ENCODE results near the gene FAM234A. TPM values are rescaled to one million over a fixed set of nuclear protein-coding genes. Genes with fewer than 3 reads are reported as not detected.

Gene FAM234A
- total and polyA plus RNA-seq, 8 donors, result 13.1 to 87.2 (median 35.1) TPM

- no peaks in the 10 kb centered on the region for H3K9me3 ChIP-seq
- TF ChIP-seq, protein P1, sequence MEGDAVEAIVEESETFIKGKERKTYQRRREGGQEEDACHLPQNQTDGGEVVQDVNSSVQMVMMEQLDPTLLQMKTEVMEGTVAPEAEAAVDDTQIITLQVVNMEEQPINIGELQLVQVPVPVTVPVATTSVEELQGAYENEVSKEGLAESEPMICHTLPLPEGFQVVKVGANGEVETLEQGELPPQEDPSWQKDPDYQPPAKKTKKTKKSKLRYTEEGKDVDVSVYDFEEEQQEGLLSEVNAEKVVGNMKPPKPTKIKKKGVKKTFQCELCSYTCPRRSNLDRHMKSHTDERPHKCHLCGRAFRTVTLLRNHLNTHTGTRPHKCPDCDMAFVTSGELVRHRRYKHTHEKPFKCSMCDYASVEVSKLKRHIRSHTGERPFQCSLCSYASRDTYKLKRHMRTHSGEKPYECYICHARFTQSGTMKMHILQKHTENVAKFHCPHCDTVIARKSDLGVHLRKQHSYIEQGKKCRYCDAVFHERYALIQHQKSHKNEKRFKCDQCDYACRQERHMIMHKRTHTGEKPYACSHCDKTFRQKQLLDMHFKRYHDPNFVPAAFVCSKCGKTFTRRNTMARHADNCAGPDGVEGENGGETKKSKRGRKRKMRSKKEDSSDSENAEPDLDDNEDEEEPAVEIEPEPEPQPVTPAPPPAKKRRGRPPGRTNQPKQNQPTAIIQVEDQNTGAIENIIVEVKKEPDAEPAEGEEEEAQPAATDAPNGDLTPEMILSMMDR (IDR thresholded peaks at IDR 0.05), result peak in 4 of 7 experiments; percentile 21 to 40 (median 29)
- no peak for TF ChIP-seq POLR2AphosphoS5 (IDR thresholded peaks at IDR 0.05)
- H3K27me3 ChIP-seq, result peaks cover 0 to 8% (median under 1%) of the 10 kb centered on the region in 3 donors
- no peak overlapping the region for H3K4me3 ChIP-seq
- peak; percentile 60 to 62 for DNase-seq
- peaks cover 30 to 70% (median 59%) of the 10 kb centered on the region in 4 donors for H3K36me3 ChIP-seq
- 32 to 64% (median 46%) methylated on average over 14 to 16 of the region's 16 CpGs for WGBS, 5 donors
- peak overlapping the region in 3 of 5 donors; percentile 3 to 38 (median 15) for H3K27ac ChIP-seq
- H3K4me1 ChIP-seq, result peaks cover 0 to 35% (median 10%) of the 10 kb centered on the region in 4 donors
- intact Hi-C loops (cut with DNase I; ENCODE audit: low total_unique reads), result no loop called here
Observed at GRCh38 chr16:287298-287811, 52.7 kb downstream of the FAM234A start.

DNA sequence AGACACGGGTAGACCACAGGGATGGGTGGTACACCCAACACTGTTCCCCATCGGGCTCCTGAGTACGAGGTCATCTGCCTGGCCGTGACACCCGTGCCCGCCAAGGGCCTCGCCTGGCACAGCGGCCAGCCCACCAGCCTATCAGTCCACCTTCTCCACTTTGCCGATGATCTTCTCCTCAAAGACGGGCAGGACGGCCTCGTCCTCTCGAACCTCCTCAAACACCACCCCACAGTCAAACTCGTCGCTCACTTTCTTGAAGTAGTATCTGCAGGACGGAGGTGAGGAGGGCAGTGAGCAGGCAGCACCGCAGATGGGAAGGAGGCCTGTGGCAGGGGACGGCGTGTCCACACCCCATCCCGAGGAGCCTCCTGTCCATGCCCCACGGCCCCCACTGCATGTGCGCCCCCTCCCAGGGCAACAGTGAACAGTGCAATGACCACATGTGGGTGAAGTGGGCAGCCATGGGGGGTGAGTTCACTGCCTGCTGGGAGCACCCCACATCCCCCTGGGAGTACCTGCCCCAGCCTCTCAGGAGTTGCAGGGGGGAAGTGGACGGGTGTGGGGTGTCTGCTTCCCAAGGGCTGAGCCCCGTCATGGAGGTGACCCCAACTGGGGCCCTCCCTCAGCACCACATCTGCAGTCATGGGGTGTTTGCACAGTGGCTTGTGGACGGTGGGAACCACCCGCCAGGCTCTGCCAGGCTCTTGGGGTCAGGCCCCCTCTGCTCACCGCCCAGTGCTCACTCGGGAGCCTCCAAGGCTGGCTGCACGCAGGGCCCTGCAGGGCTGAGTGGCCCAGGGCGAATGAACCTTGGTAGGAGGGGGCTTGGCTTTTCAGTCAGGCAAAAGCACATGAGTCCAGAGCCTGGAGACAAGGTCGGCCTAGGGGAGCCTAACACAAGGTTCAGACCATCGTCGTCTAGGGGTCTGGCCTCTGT is 53.6 kb downstream of the FAM234A start:
- peaks cover 0 to 26% (median 10%) of the 10 kb centered on the region in 4 donors for H3K4me1 ChIP-seq
- no peak for TF ChIP-seq EP300 (IDR thresholded peaks at IDR 0.05)
- TF ChIP-seq POLR2AphosphoS5 (IDR thresholded peaks at IDR 0.05), result no peak
- no peak for TF ChIP-seq POLR2A (IDR thresholded peaks at IDR 0.05)
- TF ChIP-seq, protein P1 (IDR thresholded peaks at IDR 0.05), result no peak
- peaks cover 33 to 79% (median 68%) of the 10 kb centered on the region in 4 donors for H3K36me3 ChIP-seq
- H3K4me3 ChIP-seq, result no peak overlapping the region
- intact Hi-C loops (cut with DNase I; ENCODE audit: low total_unique reads), result no loop called here
- DNase-seq, result no peak
- H3K27me3 ChIP-seq, result no peaks in the 10 kb centered on the region
- H3K9me3 ChIP-seq, result no peaks in the 10 kb centered on the region
- H3K27ac ChIP-seq, result no peak overlapping the region
- WGBS, 5 donors, result 83 to 93% (median 86%) methylated on average over 29 to 33 of the region's 33 CpGs

- no peak for DNase-seq
- H3K36me3 ChIP-seq, result peaks cover 35 to 89% (median 76%) of the 10 kb centered on the region in 4 donors
- no peak overlapping the region for H3K4me3 ChIP-seq
- WGBS, 5 donors, result 77 to 88% (median 82%) methylated on average over 11 to 22 of the region's 22 CpGs
- H3K4me1 ChIP-seq, result peaks cover 0 to 16% (median 7%) of the 10 kb centered on the region in 4 donors
- TF ChIP-seq, protein P1 (IDR thresholded peaks at IDR 0.05), result no peak
- TF ChIP-seq POLR2AphosphoS5 (IDR thresholded peaks at IDR 0.05), result no peak
- no peak for TF ChIP-seq POLR2A (IDR thresholded peaks at IDR 0.05)
- TF ChIP-seq EP300 (IDR thresholded peaks at IDR 0.05), result no peak
- H3K27me3 ChIP-seq, result no peaks in the 10 kb centered on the region
- intact Hi-C loops (cut with DNase I; ENCODE audit: low total_unique reads), result no loop called here
- no peak overlapping the region for H3K27ac ChIP-seq
- H3K9me3 ChIP-seq, result no peaks in the 10 kb centered on the region
Observed at GRCh38 chr16:289395-289997, 54.9 kb downstream of the FAM234A start.

DNA sequence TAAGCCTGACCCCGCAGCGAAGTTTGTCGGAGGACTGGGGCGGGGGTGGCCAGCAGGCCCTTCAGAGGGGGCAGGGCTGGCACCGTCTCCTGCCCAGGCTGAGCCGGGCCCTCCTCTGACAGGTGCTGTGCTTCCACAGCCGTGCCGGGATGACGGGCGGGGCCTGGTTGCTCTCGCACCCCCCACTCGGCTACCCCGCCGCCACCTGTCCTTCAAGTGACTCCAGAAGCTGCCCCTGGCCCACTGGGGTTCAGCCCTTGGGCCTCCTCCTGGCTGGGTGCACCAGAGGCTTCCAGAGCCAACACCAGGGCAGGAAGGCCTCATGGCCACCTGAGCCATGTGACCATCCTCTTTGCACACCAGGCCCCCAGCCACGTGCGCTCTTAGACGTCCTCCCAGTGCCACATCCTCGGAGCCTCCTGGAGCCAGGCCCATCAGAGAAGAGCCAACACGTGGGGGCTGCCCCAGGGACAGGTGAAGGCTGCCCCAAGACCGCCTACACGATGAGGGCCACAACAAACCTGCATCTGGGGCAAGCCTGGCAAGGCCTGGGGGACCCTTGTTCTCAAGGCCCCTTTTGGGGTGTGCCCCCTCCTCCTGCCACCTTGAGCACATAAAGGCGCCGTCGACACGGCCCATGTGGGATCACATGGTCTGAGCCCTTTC is 55.5 kb downstream of the FAM234A start:
- WGBS, 5 donors, result 56 to 93% (median 72%) methylated on average over 8 to 25 of the region's 25 CpGs
- TF ChIP-seq, protein P1 (IDR thresholded peaks at IDR 0.05), result no peak
- TF ChIP-seq POLR2A (IDR thresholded peaks at IDR 0.05) (no peak), EP300 (IDR thresholded peaks at IDR 0.05) (no peak), POLR2AphosphoS5 (IDR thresholded peaks at IDR 0.05) (no peak)
- intact Hi-C loops (cut with DNase I; ENCODE audit: low total_unique reads), result no loop called here

More for the DNA sequence above, 55.5 kb downstream of the FAM234A start:
- H3K4me3 ChIP-seq, result no peak overlapping the region
- no peaks in the 10 kb centered on the region for H3K27me3 ChIP-seq
- H3K27ac ChIP-seq, result no peak overlapping the region
- no peak for DNase-seq
- H3K4me1 ChIP-seq, result peaks cover 0 to 12% (median 4%) of the 10 kb centered on the region in 4 donors
- H3K9me3 ChIP-seq, result no peaks in the 10 kb centered on the region
- peaks cover 35 to 85% (median 76%) of the 10 kb centered on the region in 4 donors for H3K36me3 ChIP-seq

Data from stomach (tissue), 9 donors.